Immature natural killer cell (primary cell): ENCODE measurements around the gene FAM13B. TPM values are rescaled to one million over a fixed set of nuclear protein-coding genes. Genes with fewer than 3 reads are reported as not detected.
A peak's percentile ranks its signal among the peaks of the same experiment; 100 is the strongest.

Source experiments
- DNase-seq, 3 donors: peaks; one replicate each; pipeline ENCODE4 v3.0.0; 2022; ENCODE audit warnings: mixed read lengths in 1 of 3
- H3K27ac Mint-ChIP-seq, 6 donors: one replicate each; pipeline ENCODE4 v1.8.0; 2020; ENCODE audit warnings: mixed read lengths in 6 of 6, mild to moderate bottlenecking in 5 of 6, inconsistent platforms in 4 of 6, moderate library complexity in 3 of 6
- H3K27me3 Mint-ChIP-seq, 3 donors: one replicate each; pipeline ENCODE4 v1.8.0; 2020 to 2021; ENCODE audit warnings: low read depth in 3 of 3, mild to moderate bottlenecking in 3 of 3, mixed read lengths in 3 of 3, moderate library complexity in 3 of 3, inconsistent platforms in 1 of 3
- H3K36me3 Mint-ChIP-seq, 3 donors: one replicate each; pipeline ENCODE4 v1.8.0; 2020; ENCODE audit warnings: mixed read lengths in 3 of 3, inconsistent platforms in 2 of 3, mild to moderate bottlenecking in 2 of 3
- H3K4me1 Mint-ChIP-seq, 2 donors: one replicate each; pipeline ENCODE4 v1.8.0; 2020; ENCODE audit warnings: inconsistent platforms in 2 of 2, mild to moderate bottlenecking in 2 of 2, mixed read lengths in 2 of 2, moderate library complexity in 1 of 2
- H3K4me3 Mint-ChIP-seq, 5 donors: one replicate each; pipeline ENCODE4 v1.8.0; 2020; ENCODE audit warnings: mild to moderate bottlenecking in 5 of 5, mixed read lengths in 5 of 5, inconsistent platforms in 3 of 5, moderate library complexity in 3 of 5
- H3K9me3 Mint-ChIP-seq, 6 donors: one replicate each; pipeline ENCODE4 v1.8.0; 2020; ENCODE audit warnings: mild to moderate bottlenecking in 6 of 6, mixed read lengths in 6 of 6, inconsistent platforms in 4 of 6, moderate library complexity in 3 of 6
- polyA plus RNA-seq, 3 donors: library from polyadenylated mRNA; unstranded; fragments of 300-500 nt; fragmentation: Illumina TruSeq; gene quantifications; one replicate each; pipeline ENCODE4 v1.2.3, GENCODE V29; 2021

FAM13B gene
- polyA plus RNA-seq, 3 donors from 2014 or later = 8.8 to 38.1 (median 24.0) TPM

DNA sequence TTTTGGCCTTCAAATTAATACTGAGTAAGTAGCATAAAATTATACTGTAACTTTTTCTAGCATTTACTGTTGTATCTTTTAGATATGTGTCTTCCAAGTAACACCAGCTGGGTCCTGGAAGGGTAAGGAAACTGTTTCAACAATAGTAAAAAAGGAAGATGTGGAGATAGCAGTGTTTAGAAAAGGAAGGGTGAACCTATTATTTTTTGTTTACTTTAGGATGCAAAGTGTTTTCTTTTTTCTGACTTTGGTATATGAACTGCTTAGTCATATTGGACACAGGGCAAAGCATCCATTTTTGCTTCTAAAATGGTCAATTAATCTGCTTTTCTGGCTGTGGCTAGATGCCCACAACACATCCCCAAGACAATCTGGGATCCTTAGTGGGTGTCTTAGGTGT, 138.3 kb downstream of the FAM13B start:
- Mint-ChIP-seq H3K4me3 (no peak overlapping the region), H3K4me1 (peaks cover 2 to 3% of the 10 kb centered on the region in 2 donors)
- DNase-seq = no peak

DNA sequence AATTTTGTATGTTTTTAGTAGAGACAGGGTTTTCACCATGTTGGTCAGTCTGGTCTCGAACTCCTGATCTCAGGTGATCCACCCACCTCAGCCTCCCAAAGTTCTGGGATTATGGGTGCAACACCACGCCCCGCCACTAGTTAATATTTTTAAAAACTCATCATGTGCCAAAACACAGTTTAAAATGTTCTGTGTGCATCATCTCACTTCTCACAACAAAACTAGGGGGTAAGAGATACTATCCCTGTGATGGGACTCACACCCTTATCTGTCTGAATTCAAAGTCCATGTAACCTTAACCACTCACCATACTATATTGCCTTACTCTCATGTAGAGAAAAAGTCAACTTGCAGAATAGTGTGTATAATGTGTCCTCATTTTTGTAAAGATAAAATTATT, 141.0 kb downstream of the FAM13B start:
- Mint-ChIP-seq H3K27me3 (peaks cover 0 to 13% (median 10%) of the 10 kb centered on the region in 3 donors), H3K9me3 (no peaks in the 10 kb centered on the region), H3K4me3 (no peak overlapping the region), H3K27ac (no peak overlapping the region), H3K4me1 (peaks cover 15 to 29% of the 10 kb centered on the region in 2 donors), H3K36me3 (no peaks in the 10 kb centered on the region)
- DNase-seq = no peak

More for the DNA sequence above, 138.3 kb downstream of the FAM13B start:
- H3K27me3 Mint-ChIP-seq = peaks cover 0 to 5% (median under 1%) of the 10 kb centered on the region in 3 donors
- H3K27ac Mint-ChIP-seq = no peak overlapping the region
- H3K36me3 Mint-ChIP-seq = no peaks in the 10 kb centered on the region
- H3K9me3 Mint-ChIP-seq = no peaks in the 10 kb centered on the region

DNA sequence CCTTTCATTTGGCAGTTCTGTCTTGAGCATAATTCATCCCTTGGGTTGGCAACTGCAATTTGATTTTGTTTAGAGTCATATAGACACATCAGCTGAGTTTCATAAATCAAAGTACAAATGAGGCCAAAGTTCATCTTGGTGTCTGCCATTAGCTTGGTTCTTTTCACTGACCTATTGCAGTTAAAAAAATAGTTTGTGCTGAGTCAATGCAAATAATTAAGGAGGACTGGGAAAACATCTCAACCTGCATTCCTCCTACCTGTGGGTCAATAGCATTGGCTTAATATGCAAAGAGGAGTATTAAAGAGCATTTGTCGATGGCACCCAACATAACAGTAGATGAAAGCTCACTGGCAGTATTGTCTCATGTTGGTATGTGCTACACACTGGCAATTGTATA, 142.0 kb downstream of the FAM13B start:
- peaks cover 15 to 36% of the 10 kb centered on the region in 2 donors for H3K4me1 Mint-ChIP-seq

DNA sequence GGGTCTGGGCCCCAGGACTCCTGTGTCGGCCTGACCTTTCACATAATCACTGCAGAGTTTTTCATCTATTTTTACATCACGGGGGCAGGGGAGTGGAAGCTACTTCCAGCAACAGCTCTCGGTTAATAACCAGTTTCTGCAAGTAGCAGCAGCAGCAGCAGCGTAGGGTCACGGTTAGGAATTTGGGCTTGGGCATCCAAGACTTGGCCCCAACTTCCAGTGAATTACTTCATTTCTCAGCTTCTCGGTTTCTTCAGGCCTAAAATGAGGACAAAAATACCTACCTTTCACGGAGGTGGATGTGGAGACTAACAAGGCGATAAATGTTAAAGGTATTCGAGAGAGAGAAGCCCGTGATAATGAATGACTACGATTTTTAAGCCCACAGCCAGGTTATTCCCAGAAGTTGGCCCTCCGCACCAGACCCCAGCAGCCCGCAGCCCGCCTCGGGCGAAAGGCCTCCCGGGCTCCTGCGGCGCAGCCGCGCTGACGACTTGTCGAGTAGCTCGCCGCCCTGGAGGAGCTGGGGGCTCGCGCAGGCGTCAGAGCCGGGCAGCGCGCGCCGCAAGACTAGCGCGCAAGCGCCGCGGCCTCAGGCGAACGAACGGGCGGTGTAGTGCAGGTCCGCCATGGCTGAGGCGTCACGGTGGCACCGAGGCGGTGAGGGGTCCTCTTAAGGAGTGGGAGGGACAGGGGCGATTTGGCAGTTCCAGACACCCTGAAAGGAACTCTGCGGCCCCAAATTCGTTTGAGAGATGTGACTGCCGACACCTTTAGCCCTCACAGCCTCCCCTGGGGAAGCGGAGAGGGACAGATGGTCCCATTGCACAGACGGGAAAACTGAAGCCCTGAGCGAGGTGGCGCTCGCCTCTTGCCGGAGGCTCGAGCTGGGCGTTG, 143.8 kb downstream of the FAM13B start, which contains the start of gene PKD2L2:
PKD2L2 (plus strand) TSS at position 595 of the 897 bp plus-strand sequence; CDS start at position 630, 35 bp downstream.
- peak; percentile 81 to 87 (median 84) for DNase-seq
- H3K36me3 Mint-ChIP-seq = no peaks in the 10 kb centered on the region
- peak within 1 kb of the TSS; percentile 93 to 98 (median 96) for H3K27ac Mint-ChIP-seq
- no peaks in the 10 kb centered on the region for H3K9me3 Mint-ChIP-seq
- H3K4me3 Mint-ChIP-seq = peak within 1 kb of the TSS; percentile 86 to 91 (median 88)
- peaks cover 15 to 36% of the 10 kb centered on the region in 2 donors for H3K4me1 Mint-ChIP-seq
- peaks cover 0 to 10% (median 10%) of the 10 kb centered on the region in 3 donors for H3K27me3 Mint-ChIP-seq

More for the DNA sequence above, 142.0 kb downstream of the FAM13B start:
- H3K27ac Mint-ChIP-seq = peak overlapping the region in 1 of 6 donors; percentile 5
- H3K27me3 Mint-ChIP-seq = peaks cover 0 to 13% (median 10%) of the 10 kb centered on the region in 3 donors
- no peaks in the 10 kb centered on the region for H3K36me3 Mint-ChIP-seq
- no peaks in the 10 kb centered on the region for H3K9me3 Mint-ChIP-seq
- no peak for DNase-seq
- H3K4me3 Mint-ChIP-seq = peak overlapping the region in 1 of 5 donors; percentile 15

DNA sequence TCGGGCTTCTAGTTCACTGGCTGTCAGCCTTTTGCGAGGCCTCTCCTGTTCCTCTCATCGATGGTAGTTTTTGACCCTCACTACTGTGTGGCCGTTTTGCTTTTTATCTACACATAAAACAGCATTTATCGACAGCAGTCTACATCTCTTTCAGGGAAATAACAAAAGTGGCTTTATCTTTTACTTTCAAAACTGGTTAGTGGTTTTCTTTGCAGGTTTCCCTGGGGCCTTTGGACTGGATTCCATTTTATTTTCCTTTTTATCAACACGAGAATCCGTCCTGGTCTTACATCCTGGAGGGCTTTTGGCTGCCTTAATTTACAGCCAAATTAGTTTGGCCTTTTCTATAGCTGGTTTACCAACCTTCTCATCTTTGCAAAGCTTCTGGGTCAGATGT, 144.4 kb downstream of the FAM13B start:
- H3K36me3 Mint-ChIP-seq = no peaks in the 10 kb centered on the region
- no peaks in the 10 kb centered on the region for H3K9me3 Mint-ChIP-seq
- DNase-seq = peak in 1 of 3 donors; percentile 23
- H3K4me3 Mint-ChIP-seq = peak overlapping the region; percentile 86 to 91 (median 88)
- peaks cover 0 to 10% (median 10%) of the 10 kb centered on the region in 3 donors for H3K27me3 Mint-ChIP-seq
- H3K4me1 Mint-ChIP-seq = peaks cover 15 to 36% of the 10 kb centered on the region in 2 donors
- H3K27ac Mint-ChIP-seq = peak overlapping the region; percentile 93 to 98 (median 96)

Other genes with a start within 250 kb of the FAM13B start
- under 1 TPM in 1 of 3 donors, not detected in 2; 0.59 TPM for gene MYOT, start 165.2 kb downstream of the FAM13B start, polyA plus RNA-seq
- under 1 TPM in 2 of 3 donors, not detected in 1; 0.23 to 0.30 TPM for gene PKD2L2, start 143.6 kb downstream of the FAM13B start, polyA plus RNA-seq
- gene WNT8A, start 51.0 kb upstream of the FAM13B start, polyA plus RNA-seq = not detected
- not detected for gene NME5, start 106.3 kb upstream of the FAM13B start, polyA plus RNA-seq
- gene BRD8, start 145.6 kb upstream of the FAM13B start, polyA plus RNA-seq = 10 to 100 TPM; 10.6 to 32.0 (median 16.8) TPM
- under 1 TPM in 2 of 3 donors, not detected in 1; 0.34 to 0.43 TPM for gene KIF20A, start 146.0 kb upstream of the FAM13B start, polyA plus RNA-seq
- 10 to 100 TPM; 15.3 to 28.2 (median 23.6) TPM for gene CDC23, start 180.2 kb upstream of the FAM13B start, polyA plus RNA-seq
- not detected for gene GFRA3, start 241.5 kb upstream of the FAM13B start, polyA plus RNA-seq